Measurements from ENCODE around the gene TFCP2L1. TPM values are rescaled to one million over a fixed set of nuclear protein-coding genes. Genes with fewer than 3 reads are reported as not detected.

The TFCP2L1 gene
- total and polyA plus RNA-seq, 2 of the 4 experiments (the other 2 are of a cell fraction), result not detected

DNA sequence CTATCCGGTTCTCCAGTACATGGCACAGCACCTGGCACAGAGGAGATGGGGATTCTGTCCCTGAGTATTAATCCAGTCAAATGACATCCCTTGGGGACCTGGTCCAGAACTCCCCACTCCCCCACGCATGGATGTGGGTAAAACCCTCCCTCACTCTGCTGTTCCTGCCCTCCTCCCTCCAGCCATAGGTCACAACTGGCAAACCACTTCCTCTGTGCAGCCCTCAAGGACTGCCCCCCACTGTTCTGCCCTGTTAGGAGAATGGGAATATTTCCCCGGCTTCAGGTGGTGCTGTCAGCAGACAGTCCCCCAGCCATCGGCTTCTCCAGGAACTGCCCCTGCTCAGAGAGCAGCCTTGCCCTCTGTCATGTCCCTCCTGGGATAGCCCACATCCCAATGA is 1.5 kb upstream of the TFCP2L1 start:
- H3K36me3 ChIP-seq (ENCODE audit: control insufficient read depth, insufficient read depth, low read length), result no peaks in the 10 kb centered on the region
- no peak overlapping the region for H3K4ac ChIP-seq (ENCODE audit: low read depth, low read length)
- no peak overlapping the region for H3K9ac ChIP-seq (ENCODE audit: low read depth, low read length)
- H3K9me1 ChIP-seq (ENCODE audit: insufficient read depth, low read length), result no peaks in the 10 kb centered on the region
- peaks cover 64% of the 10 kb centered on the region for H3K27me3 ChIP-seq (ENCODE audit: control insufficient read depth, insufficient read depth, low read length)
- H2AK9ac ChIP-seq (replicated peaks; ENCODE audit: low read depth, low read length, poor library complexity), result no peak overlapping the region
- H4K8ac ChIP-seq (ENCODE audit: low read depth in 2 of 2, low read length in 2 of 2), result no peak overlapping the region
- H3K56ac ChIP-seq (ENCODE audit: extremely low read depth, insufficient read depth, low read length), result no peak overlapping the region
- no peak overlapping the region for H2BK15ac ChIP-seq (ENCODE audit: low read depth, low read length)
- WGBS, 2 experiments (ENCODE audit: extremely low coverage in 2 of 2, insufficient read length in 1 of 2), result no CpG with 5 or more reads among the region's 4 CpGs
- no peak overlapping the region for H2BK120ac ChIP-seq (ENCODE audit: low read depth, low read length)
- no peak overlapping the region for H4K5ac ChIP-seq (ENCODE audit: low read depth, low read length)
- ChIA-PET POLR2A (ENCODE audit: unreplicated experiment) (no interaction called here), CTCF (no interaction called here)
- H4K91ac ChIP-seq (ENCODE audit: insufficient read depth, low read depth, low read length), result no peak overlapping the region
- no peaks in the 10 kb centered on the region for H3K9me3 ChIP-seq (ENCODE audit: control insufficient read depth, insufficient read depth, low read length)
- dilution Hi-C loops (cut with HindIII; ENCODE audit: low sequenced_read_pairs, unreplicated experiment) (no loop called here), intact Hi-C loops (cut with micrococcal nuclease) (no loop called here), in situ Hi-C loops (cut with MboI; ENCODE audit: low sequenced_read_pairs) (no loop called here)
- no peak overlapping the region for H3K18ac ChIP-seq (ENCODE audit: low read depth, low read length)
- no peaks in the 10 kb centered on the region for H4K20me1 ChIP-seq (ENCODE audit: insufficient read depth, low read length)
- H3K4me2 ChIP-seq (ENCODE audit: low read depth, low read length), result no peak overlapping the region
- BruUV-seq (replicated peaks), result no TSS peak
- H3K79me1 ChIP-seq (ENCODE audit: low read depth in 1 of 2, low read length in 2 of 2), result no peaks in the 10 kb centered on the region
- no peak overlapping the region for H3K27ac ChIP-seq (ENCODE audit: insufficient read depth, low read length)
- no peak for ATAC-seq (ENCODE audit: low read depth)
- H3K4me1 ChIP-seq (ENCODE audit: control insufficient read depth, insufficient read depth, low read length), result no peaks in the 10 kb centered on the region
- TF ChIP-seq FOS (IDR thresholded peaks at IDR 0.05; ENCODE audit: low read depth, low read length) (no peak), RAD21 (IDR thresholded peaks at IDR 0.05; ENCODE audit: low read length) (no peak), POLR2A (IDR thresholded peaks at IDR 0.05; ENCODE audit: low read depth, low read length) (no peak)
- no peak for DNase-seq
- no peak overlapping the region for H2AFZ ChIP-seq (replicated peaks; ENCODE audit: low read length, poor library complexity)
- H3K23ac ChIP-seq (ENCODE audit: low read depth, low read length), result no peak overlapping the region
- no peak overlapping the region for H2AK5ac ChIP-seq (ENCODE audit: low read depth, low read length)
- no peak overlapping the region for H3K14ac ChIP-seq (replicated peaks; ENCODE audit: low read depth, low read length)
- H2BK5ac ChIP-seq (ENCODE audit: low read depth, low read length, poor library complexity, severe bottlenecking), result no peak overlapping the region
- H3K4me3 ChIP-seq (ENCODE audit: insufficient read depth, low read depth, low read length), result no peak overlapping the region
- H2BK20ac ChIP-seq (ENCODE audit: low read depth, low read length), result no peak overlapping the region
